DOHH2 (cell line): Measurements from ENCODE around the gene JMJD8.

Experiments
- H3F3A ChIP-seq: fragments of 200-600 bp; sonication (generic), shearing (Covaris generic); 2 replicates; pipeline ENCODE4 v1.6.0; 2016; ENCODE audit warnings: antibody characterized with exemption, mild to moderate bottlenecking; ENCODE audit not compliant: control insufficient read depth, insufficient read depth
- H3K27ac ChIP-seq: fragments of 200-600 bp; sonication (generic); 2 replicates; pipeline ENCODE4 v1.5.1; 2014; ENCODE audit warnings: low read depth, mild to moderate bottlenecking, low read length, moderate library complexity
- H3K27me3 ChIP-seq: fragments of 200-600 bp; sonication (generic); 2 replicates; pipeline ENCODE4 v1.6.1; 2014; ENCODE audit warnings: mild to moderate bottlenecking, low read length, mixed read lengths; ENCODE audit not compliant: control insufficient read depth
- H3K36me3 ChIP-seq: fragments of 200-600 bp; sonication (generic); 2 replicates; pipeline ENCODE4 v1.6.1; 2014; ENCODE audit warnings: mild to moderate bottlenecking, low read length, moderate library complexity, mixed read lengths; ENCODE audit not compliant: control insufficient read depth
- H3K4me1 ChIP-seq: fragments of 200-600 bp; sonication (generic); 2 replicates; pipeline ENCODE4 v1.6.1; 2014; ENCODE audit warnings: mild to moderate bottlenecking, low read length, mixed read lengths; ENCODE audit not compliant: control insufficient read depth
- H3K4me2 ChIP-seq: fragments of 200-600 bp; sonication (generic); 2 replicates; pipeline ENCODE4 v1.6.0; 2014; ENCODE audit warnings: mild to moderate bottlenecking, low read length, moderate library complexity
- H3K4me3 ChIP-seq: fragments of 200-600 bp; sonication (generic); 2 replicates; pipeline ENCODE4 v1.5.1; 2014; ENCODE audit warnings: mild to moderate bottlenecking, low read length, mixed read lengths
- H3K79me2 ChIP-seq: fragments of 200-600 bp; sonication (generic); 2 replicates; pipeline ENCODE4 v1.6.1; 2014; ENCODE audit warnings: mild to moderate bottlenecking, low read length, mixed read lengths; ENCODE audit not compliant: control insufficient read depth
- H3K9me2 ChIP-seq: fragments of 200-600 bp; sonication (generic); replicated peaks from 2 replicates; pipeline ENCODE4 v1.6.1; 2014; ENCODE audit warnings: mild to moderate bottlenecking, low read length, mixed read lengths; ENCODE audit not compliant: control insufficient read depth
- H3K9me3 ChIP-seq: fragments of 200-600 bp; sonication (generic); 2 replicates; pipeline ENCODE4 v1.6.1; 2014; ENCODE audit warnings: antibody characterized with exemption, low read length, mixed read lengths; ENCODE audit not compliant: control insufficient read depth, insufficient read depth
- H4K20me1 ChIP-seq: fragments of 200-600 bp; sonication (generic); 2 replicates; pipeline ENCODE4 v1.6.0; 2014; ENCODE audit warnings: low read depth, mild to moderate bottlenecking, antibody characterized with exemption, low read length, moderate library complexity; ENCODE audit not compliant: control insufficient read depth, insufficient read depth
- CTCF ChIP-seq: fragments of 200-600 bp; sonication (generic); IDR thresholded peaks from one replicate; pipeline ENCODE4 v1.5.1; 2014; ENCODE audit warnings: antibody characterized with exemption, mild to moderate bottlenecking, low read depth, low read length; ENCODE audit not compliant: poor library complexity, severe bottlenecking
- EZH2phosphoT487 ChIP-seq: fragments of 200-600 bp; sonication (generic); IDR thresholded peaks from 2 replicates; pipeline ENCODE4 v1.6.1; 2017; ENCODE audit warnings: borderline replicate concordance, mild to moderate bottlenecking, antibody characterized with exemption, low read length, moderate library complexity, mixed read lengths

Gene JMJD8

DNA sequence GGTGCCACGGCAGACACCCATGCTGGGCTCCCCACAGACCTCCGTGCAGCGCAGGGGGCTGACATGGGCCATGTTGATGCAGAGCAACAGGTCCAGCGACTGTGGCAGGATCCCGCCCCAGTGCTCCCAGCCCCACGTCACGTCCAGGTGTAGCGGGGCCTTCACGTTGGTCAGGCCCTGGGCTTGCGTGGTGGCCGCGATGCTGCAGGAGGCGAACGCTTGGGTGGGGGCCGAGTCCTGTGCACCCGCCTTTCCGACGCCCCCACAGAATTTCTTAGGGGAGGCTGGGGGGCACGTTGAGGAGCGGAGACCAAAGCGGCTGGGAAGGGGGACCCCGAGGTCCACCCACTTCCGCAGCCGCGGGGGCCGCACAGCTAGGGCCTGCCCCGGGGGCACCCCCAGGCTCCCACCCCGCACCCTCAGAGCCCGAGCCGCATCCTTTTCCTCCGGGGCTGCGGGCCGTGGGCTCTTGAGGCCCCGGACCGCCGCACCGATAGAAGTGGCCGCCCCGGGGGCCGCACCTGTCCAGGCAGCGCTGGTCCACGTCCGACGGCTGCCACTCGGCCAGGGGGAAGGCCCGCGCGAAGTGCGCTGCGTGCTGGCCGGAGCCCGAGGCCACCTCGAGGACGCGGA, 48.4 kb downstream of the JMJD8 start:
- Histone ChIP-seq H3K9me2 (no peaks in the 10 kb centered on the region), H3K27me3 (no peaks in the 10 kb centered on the region), H3K36me3 (peaks cover 29% of the 10 kb centered on the region), H3K79me2 (peaks cover 24% of the 10 kb centered on the region), H3K4me3 (peak overlapping the region; percentile 82), H3F3A (peaks cover 16% of the 10 kb centered on the region), H4K20me1 (no peaks in the 10 kb centered on the region), H3K4me1 (peaks cover 43% of the 10 kb centered on the region), H3K9me3 (no peaks in the 10 kb centered on the region), H3K4me2 (peak overlapping the region; percentile 95), H3K27ac (peak overlapping the region; percentile 67)
- TF ChIP-seq EZH2phosphoT487: no peak
- TF ChIP-seq CTCF: no peak

DNA sequence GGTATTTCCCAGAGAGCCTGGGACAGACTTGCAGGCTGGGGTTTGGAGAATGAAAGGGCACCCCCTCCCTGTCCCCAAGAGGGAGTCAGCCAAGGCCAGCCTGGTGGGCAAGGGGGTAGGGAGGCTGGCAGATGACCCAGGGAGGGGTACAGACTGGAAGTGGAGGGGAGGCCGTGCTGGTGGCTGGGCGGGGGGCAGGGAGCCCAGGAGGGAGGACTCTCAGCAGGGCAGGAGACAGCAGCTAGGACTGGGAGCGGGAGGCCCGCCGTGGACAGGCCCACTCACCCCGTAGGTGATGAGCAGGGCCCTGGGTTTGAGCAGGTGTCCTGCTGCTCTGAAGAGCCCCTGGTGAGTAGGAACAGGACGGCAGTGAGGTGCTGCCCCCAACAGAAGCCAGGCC, 49.1 kb downstream of the JMJD8 start:
- Histone ChIP-seq H3K9me3 (no peaks in the 10 kb centered on the region), H3K79me2 (peaks cover 19% of the 10 kb centered on the region), H3K27ac (no peak overlapping the region), H3K4me1 (peaks cover 37% of the 10 kb centered on the region), H3F3A (peaks cover 12% of the 10 kb centered on the region), H4K20me1 (no peaks in the 10 kb centered on the region), H3K9me2 (no peaks in the 10 kb centered on the region), H3K4me3 (peak overlapping the region; percentile 82), H3K36me3 (peaks cover 29% of the 10 kb centered on the region), H3K27me3 (no peaks in the 10 kb centered on the region), H3K4me2 (peak overlapping the region; percentile 95)
- no peak for TF ChIP-seq CTCF
- TF ChIP-seq EZH2phosphoT487: no peak

GRCh38 chr16:634051-634670, 50.0 kb downstream of the JMJD8 start:
- no peak overlapping the region for H3K27ac ChIP-seq
- peaks cover 19% of the 10 kb centered on the region for H3K79me2 ChIP-seq
- no peaks in the 10 kb centered on the region for H3K9me3 ChIP-seq
- peaks cover 6% of the 10 kb centered on the region for H3F3A ChIP-seq
- no peak overlapping the region for H3K4me2 ChIP-seq
- peaks cover 29% of the 10 kb centered on the region for H3K4me1 ChIP-seq
- no peaks in the 10 kb centered on the region for H3K27me3 ChIP-seq
- TF ChIP-seq EZH2phosphoT487 (no peak), CTCF (no peak)
- H3K4me3 ChIP-seq: no peak overlapping the region
- H3K9me2 ChIP-seq: no peaks in the 10 kb centered on the region
- peaks cover 29% of the 10 kb centered on the region for H3K36me3 ChIP-seq
- H4K20me1 ChIP-seq: no peaks in the 10 kb centered on the region
